NCI-H748 (cell line): ENCODE measurements around the gene AKT1S1.

Experiments used
- DNase-seq: peaks from one replicate; lab custom pipeline; 2025; ENCODE audit not compliant: unreplicated experiment; lab: John Stamatoyannopoulos, UW

The AKT1S1 gene

GRCh38 chr19:49883094-49883493, 5.9 kb upstream of the AKT1S1 start:
- no peak for DNase-seq

GRCh38 chr19:49882643-49883042, 5.5 kb upstream of the AKT1S1 start:
- DNase-seq = no peak

DNA sequence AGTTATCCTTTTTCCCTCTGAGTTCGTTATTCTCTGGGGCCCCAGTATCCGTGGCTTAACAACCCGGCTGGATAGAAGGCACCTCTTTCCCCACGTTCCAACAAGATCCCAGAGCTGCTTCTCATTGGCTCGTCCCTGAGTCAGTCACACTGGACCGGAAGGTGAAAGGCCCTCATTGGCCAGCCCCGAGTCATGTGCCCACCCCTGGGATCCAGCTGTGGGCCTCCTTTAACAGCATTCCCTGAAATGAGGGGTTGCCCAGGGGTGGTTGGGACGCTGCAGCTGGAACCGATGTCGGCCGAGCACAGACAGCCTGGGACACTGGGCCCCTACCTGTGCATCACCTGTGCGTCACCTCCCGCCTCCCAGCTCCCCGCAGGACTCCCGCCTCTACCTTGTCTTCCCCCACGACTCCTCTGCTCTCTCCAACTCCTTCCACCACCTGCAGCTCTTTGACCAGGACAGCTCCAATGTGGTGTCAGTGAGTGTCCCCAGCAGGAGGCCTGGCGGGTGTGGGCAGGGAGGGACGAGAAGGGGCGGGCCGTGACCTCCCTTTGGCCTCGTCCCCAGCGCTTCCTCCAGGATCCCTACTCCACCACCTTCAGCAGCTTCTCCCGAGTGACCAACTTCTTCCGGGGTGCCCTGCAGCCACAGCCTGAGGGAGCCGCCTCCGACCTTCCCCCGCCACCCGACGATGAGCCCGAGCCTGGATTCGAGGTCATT, 4.7 kb upstream of the AKT1S1 start:
- no peak for DNase-seq

- no peak for DNase-seq
These were observed 4.0 kb upstream of the AKT1S1 start for GRCh38 chr19:49881186-49881585.

- no peak for DNase-seq
These were observed 3.2 kb upstream of the AKT1S1 start for GRCh38 chr19:49880162-49880869.

DNA sequence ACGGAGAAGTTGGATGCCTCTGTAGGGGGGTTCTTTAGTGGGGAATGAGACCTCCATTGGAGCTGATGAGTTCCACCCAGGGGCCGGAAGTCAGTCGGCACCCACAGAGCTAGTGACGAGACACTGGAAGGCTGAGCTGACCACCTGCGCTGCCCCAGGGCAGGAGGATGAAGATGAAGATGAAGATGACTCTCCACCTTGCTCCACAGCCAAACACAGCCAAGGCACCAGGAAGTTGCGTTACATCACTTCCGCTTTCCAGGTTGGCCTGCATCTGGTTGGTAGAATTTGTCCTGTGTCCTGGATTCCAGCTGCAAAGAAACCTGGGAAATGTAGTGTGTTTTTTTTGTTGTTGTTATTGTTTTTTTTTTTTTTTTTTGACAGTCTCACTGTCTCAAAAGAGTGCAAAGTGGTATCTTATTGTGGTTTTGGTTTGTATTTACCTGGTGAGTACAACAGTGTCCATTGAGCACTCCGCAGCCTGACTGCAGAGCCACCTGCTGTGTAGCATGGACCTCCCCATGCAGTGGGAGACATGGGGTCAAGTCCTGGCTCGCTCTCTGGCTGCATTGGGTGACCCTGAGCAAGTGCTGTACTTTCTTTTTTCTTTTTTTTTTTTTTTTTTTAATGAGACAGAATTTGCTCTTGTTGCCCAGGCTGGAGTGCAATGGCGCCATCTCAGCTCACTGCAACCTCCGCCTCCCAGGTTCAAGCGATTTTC, 2.2 kb upstream of the AKT1S1 start:
- no peak for DNase-seq

GRCh38 chr19:49878744-49879070, 1.6 kb upstream of the AKT1S1 start:
- DNase-seq = no peak

- DNase-seq = peak; percentile 98
These were observed 956 bp upstream of the AKT1S1 start for GRCh38 chr19:49877879-49878743.

GRCh38 chr19:49876422-49877019, 634 bp downstream of the AKT1S1 start:
- DNase-seq = peak; percentile 100

DNA sequence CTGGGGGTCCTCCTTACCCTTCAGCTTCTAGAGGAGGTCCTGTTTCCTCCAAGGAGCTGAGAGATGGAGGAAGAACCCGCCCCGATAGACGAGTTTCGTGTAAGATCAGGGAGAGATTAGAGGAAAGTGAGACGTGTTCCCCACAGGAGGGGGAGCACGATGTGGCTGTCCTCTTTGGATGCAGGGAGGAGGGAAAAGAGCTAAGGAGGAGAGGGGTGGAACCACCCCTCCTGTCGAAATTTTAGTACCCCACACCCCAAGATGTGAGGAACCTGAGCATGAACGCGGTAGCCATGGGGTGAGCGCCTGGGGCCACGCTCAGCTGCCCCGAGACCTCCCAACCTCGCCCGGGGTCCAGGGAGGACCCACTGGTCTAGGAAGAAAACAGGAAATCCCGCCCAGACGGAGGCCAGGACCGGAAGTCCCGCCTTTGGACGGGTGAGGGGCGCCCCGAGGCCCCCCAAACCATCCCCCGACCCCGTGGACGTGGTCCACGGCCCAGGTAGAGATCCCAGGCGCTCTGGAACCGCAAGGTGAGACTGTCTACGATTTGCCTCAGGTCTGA, 1.2 kb downstream of the AKT1S1 start:
- peak; percentile 73 for DNase-seq

GRCh38 chr19:49875177-49875576, 2.0 kb downstream of the AKT1S1 start:
- DNase-seq = no peak

DNA sequence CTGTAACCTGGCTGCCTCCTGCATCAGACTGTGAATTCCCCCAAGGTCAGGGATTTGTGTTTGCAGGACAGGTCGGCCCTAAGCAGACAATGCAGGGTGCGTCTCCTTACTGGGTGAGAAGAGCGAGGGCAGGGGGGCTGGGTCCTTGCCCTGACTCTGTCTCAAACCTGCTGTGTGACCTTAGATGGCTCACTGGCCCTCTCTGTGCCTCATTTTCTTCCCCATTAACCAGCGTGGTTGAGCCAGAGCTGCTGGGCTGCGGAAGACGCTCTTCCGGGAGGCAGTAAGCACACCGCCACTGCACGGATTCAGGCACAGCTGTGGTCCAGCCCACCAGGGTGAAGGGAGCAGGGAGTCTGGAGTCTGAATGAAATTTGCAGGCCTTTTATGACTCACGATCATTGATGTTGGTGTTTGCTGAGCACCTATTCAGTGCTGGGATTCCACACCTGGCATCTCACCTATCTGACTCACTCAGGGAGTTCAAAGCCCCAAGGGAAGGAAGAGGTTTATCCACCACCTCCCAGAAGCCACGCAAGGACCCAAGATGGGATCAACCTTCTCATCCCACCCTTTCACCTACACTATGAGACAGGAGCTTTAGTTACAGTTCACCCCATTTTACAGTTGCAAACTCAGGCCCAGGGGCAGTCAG, 2.5 kb downstream of the AKT1S1 start:
- no peak for DNase-seq

GRCh38 chr19:49873834-49874233, 3.3 kb downstream of the AKT1S1 start:
- no peak for DNase-seq

- no peak for DNase-seq
These were observed 4.0 kb downstream of the AKT1S1 start for GRCh38 chr19:49873129-49873521.

- DNase-seq = no peak
These were observed 4.7 kb downstream of the AKT1S1 start for GRCh38 chr19:49872245-49873128.

GRCh38 chr19:49871349-49871985, 5.7 kb downstream of the AKT1S1 start:
- DNase-seq = no peak

- DNase-seq = no peak
These were observed 6.8 kb downstream of the AKT1S1 start for GRCh38 chr19:49870309-49870901.
